ENCODE results near the gene OR6J1.

- TF ChIP-seq TCF7L2 (IDR thresholded peaks at IDR 0.05; ENCODE audit: low read depth, low read length) (no peak), TEAD2 (tag; IDR thresholded peaks at IDR 0.05) (no peak), KDM4B (IDR thresholded peaks at IDR 0.05; ENCODE audit: borderline replicate concordance in 2 of 2, low read depth in 1 of 2) (no peak), ATF2 (CRISPR knock-in tag; IDR thresholded peaks at IDR 0.05) (no peak), REST (IDR thresholded peaks at IDR 0.05; ENCODE audit: borderline replicate concordance) (no peak), REST (CRISPR knock-in tag; IDR thresholded peaks at IDR 0.05; ENCODE audit: low read depth) (no peak), FOXK2 (conservative IDR thresholded peaks at IDR 0.05 in 1 of 2, IDR thresholded peaks at IDR 0.05 in 1 of 2; ENCODE audit: low read depth in 2 of 2) (no peak), EP400 (IDR thresholded peaks at IDR 0.05) (no peak), CTCF (IDR thresholded peaks at IDR 0.05 in 2 of 3, conservative IDR thresholded peaks at IDR 0.05 in 1 of 3; ENCODE audit: insufficient read depth in 2 of 3, low read depth in 1 of 3, low read length in 3 of 3) (no peak), ARID4B (CRISPR knock-in tag; IDR thresholded peaks at IDR 0.05) (no peak), TBP (optimal IDR thresholded peaks at IDR 0.05; ENCODE audit: low read depth, low read length) (no peak), DNMT1 (IDR thresholded peaks at IDR 0.05) (no peak)
Measured at GRCh38 chr14:22650046-22650739, 6.0 kb upstream of the OR6J1 start.
